GM21367 (cell line): ENCODE measurements around the gene NEK10.
A peak's percentile ranks its signal among the peaks of the same experiment; 100 is the strongest.
"Not testable (repeated sequence)": the region's sequence is repeated elsewhere in the genome, so short reads cannot be mapped to it uniquely, and the experiment has no call there.

Experiments
- ATAC-seq: cut with Tn5 transposase; IDR thresholded peaks from one replicate; pipeline ENCODE4 v1.9.1; 2021; ENCODE audit not compliant: unreplicated experiment

Gene NEK10, protein sequence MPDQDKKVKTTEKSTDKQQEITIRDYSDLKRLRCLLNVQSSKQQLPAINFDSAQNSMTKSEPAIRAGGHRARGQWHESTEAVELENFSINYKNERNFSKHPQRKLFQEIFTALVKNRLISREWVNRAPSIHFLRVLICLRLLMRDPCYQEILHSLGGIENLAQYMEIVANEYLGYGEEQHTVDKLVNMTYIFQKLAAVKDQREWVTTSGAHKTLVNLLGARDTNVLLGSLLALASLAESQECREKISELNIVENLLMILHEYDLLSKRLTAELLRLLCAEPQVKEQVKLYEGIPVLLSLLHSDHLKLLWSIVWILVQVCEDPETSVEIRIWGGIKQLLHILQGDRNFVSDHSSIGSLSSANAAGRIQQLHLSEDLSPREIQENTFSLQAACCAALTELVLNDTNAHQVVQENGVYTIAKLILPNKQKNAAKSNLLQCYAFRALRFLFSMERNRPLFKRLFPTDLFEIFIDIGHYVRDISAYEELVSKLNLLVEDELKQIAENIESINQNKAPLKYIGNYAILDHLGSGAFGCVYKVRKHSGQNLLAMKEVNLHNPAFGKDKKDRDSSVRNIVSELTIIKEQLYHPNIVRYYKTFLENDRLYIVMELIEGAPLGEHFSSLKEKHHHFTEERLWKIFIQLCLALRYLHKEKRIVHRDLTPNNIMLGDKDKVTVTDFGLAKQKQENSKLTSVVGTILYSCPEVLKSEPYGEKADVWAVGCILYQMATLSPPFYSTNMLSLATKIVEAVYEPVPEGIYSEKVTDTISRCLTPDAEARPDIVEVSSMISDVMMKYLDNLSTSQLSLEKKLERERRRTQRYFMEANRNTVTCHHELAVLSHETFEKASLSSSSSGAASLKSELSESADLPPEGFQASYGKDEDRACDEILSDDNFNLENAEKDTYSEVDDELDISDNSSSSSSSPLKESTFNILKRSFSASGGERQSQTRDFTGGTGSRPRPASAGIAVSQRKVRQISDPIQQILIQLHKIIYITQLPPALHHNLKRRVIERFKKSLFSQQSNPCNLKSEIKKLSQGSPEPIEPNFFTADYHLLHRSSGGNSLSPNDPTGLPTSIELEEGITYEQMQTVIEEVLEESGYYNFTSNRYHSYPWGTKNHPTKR

DNA sequence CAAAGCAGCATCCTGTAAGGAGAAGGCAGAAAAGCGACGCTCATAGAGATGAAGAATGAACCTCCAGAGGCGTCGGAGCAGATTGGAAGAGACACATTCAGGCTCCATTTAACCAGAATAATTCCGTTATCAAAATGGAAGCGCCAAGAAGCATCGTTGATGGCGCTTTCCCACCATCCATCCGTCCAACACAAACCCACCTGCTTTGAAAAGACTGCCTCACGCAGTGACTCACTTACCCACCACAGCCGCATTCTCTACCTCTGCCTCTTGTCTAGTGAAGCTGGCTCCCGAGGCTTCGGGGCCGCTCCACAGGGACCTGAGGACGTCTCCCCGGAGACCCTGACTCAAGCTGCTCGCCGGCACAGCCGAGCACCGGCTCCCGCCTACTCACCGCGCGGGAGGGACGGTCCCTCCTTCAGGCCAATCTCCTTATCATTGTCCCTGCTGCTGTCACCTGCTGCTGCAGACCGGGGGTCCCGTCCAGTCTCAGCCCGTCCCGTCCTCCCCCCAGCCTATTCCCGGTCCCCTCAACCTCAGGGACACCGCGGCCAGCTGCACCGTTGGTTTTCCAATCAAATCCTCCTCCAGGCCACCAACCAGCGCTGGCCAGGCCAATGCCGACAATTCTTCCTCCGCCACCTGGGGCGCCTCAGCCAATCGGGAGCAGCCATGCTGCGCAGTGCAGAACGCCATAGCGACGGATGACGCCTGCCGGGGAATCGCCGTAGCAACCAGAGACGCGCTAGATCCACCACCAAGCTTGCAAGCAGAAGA, at the start of gene NEK10:
Gene NEK10, minus strand, starts transcription at position 553 of the 777 bp plus-strand sequence. CDS start 16,501 bp downstream, outside the sequence.
- ATAC-seq: peak; percentile 100

GRCh38 chr3:27415202-27415601, 46.0 kb upstream of the NEK10 start:
- ATAC-seq: no peak

GRCh38 chr3:27392950-27393679, 23.9 kb upstream of the NEK10 start:
- ATAC-seq: peak; percentile 71

DNA sequence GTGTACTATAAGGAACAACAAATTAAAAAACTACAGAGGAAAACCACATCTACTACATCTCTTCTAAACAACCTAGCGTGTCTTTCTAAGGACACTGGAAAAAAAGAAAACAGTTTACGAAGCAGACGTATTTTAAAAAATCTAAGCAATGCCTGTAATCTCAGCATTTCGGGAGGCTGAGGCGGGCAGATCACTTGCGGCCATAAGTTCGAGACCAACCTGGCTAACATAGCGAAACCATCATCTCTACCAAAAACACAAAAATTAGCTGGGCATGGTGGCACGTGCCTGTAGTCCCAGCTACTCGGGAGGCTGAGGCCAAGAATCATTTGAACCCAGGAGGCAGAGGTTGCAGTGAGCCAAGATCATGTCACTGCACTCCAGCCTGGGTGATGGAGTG, 23.2 kb upstream of the NEK10 start:
- ATAC-seq: not testable (repeated sequence)

GRCh38 chr3:27391796-27392195, 22.6 kb upstream of the NEK10 start:
- ATAC-seq: no peak

- no peak for ATAC-seq
These were observed 18.4 kb upstream of the NEK10 start for GRCh38 chr3:27387625-27388024.

GRCh38 chr3:27385504-27385903, 16.3 kb upstream of the NEK10 start:
- ATAC-seq: no peak

- ATAC-seq: no peak
These were observed 15.0 kb upstream of the NEK10 start for GRCh38 chr3:27384191-27384590.

DNA sequence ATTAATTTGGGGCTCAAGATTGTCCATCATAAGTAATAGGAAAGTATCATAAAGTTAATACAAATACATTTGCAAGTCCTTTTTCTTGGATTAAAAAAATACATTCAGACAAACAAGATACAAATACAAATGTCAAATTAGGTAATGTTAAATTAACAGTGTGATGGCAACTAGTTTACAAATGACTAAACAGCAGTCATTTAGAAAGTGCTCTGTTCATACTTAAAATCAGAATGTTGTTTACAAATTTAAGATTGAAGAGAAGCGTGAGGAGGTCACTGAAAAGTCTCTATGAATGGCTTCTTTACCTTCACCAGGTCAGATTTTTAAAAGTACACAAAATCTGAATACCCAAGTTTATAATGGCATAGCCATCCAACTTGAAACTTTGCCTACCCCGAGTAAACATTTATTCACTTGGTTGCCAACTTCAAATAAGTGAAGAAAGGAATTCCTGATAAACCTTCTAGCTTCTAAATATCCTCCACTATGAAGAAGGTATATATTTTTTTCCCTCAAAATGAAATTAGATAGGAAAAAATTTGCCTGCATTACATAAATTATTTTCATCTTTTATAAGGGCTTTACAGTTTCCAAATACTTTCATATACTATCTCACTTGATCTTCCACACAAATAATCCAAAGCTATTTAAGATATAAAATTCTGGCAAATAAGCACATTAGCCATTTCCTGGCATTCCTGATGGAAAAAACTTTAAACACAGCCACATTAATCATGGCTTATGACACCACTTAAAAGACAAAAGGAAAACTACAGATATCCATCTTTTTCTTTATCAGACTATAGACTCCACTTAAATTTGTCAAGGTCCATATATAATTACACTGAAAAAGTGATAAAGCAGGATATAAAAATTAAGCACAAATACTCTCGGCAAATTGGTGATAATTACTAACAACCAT, 11.5 kb upstream of the NEK10 start:
- no peak for ATAC-seq

DNA sequence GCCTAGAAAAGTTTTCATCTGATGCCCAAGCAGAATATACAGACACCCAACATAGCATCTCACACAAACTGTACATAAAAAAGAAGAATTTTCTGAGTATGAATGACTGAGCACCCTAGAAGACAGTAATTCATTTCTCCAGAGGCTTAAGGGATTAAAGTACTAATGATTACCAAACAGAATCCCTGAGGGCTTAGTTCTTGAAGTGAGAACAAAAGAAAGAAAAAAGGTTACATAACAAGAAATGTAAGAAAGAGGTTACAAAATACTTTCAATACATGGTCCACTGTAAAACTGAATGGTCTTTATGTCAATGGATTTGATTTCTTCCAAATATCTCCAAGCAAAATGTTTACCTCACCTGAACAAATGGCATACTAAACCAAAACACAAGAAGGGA, 9.1 kb upstream of the NEK10 start:
- no peak for ATAC-seq

GRCh38 chr3:27376109-27376772, 7.1 kb upstream of the NEK10 start:
- ATAC-seq: no peak

DNA sequence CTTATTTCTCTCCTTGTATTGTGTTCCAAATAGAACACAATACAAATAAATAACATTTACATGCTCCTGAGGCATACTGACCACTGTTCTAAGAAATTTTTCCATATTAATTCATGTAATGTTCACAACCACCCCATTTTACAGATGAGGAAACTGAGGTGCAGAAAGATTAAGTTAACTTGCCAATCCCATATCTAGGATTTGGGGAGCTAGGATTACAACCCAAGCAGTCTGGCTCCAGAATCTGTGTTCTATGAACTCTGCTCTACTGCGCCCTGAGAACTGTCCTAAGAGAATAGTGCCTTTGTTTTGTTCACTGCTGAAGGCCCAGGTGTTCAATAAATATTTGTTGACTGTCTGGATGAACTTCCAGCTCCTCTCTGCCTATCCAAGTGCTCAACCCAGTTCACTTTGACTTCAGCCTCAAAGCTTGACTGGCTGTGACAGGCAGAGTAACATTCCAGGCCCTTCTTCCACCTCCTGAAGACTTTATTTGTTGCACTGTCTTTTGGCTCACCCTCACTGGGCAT, 3.1 kb downstream of the NEK10 start:
- ATAC-seq: no peak

DNA sequence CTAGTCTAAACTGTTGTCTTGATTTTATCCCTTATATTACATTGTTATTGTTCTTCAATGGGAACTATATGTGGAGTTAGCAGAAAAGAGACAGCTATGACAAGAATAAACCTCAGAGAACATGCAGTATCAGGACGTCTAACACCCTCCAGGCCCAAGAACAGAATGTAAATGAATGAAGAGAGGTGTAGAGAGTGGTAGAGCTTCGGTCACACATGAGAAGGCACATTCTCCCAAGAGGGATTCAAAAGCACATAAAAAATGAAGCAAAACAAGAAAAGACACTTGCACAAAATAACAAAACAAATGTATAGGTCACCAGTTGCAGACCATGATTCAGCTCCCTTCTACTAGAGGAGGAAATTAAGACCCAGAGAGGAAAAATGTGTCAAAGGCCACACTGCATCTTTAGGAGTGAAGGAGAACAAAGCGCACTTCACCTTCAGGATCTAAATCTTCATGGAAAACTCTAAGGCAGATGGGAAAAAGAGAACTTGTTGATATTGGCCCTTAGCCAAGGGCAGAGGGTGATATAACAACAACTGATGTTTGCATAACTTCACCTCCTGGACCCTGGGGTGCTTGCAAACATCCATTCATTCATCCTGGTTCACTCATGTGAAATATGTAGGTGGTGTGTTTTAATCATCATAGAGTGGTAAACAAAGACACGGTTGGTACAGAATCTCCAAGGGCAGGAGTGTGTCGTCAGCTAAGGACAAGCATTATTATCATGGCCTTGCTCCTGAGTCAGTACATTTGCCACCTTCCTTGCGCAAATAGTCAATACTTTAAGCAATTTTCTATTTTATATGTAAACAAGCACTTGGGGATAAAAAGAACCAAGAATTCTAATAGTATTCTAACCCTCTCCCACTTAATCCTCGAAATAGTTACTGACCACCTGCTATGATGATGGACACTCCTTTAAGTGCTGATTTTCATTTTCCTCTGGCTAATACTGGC, 8.8 kb downstream of the NEK10 start:
- ATAC-seq: peak; percentile 55

DNA sequence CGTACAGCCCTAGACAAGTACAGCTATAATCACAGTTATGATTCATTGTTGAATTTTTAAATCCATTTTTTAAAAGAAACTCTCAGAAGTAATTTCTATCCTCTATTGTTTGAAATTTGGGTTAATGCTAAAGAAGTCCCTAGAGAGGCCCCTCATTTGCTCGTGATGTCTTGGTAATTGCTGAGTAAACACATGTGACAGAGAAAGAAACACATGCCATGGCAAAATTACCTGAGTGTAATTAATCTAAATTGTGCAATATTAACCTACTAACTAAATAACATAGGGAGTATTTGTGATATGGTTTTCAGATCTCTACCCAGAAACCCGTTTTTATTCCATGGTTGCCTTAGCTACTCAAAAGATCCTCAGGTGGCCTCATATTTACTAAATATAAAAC, 10.8 kb downstream of the NEK10 start:
- no peak for ATAC-seq

DNA sequence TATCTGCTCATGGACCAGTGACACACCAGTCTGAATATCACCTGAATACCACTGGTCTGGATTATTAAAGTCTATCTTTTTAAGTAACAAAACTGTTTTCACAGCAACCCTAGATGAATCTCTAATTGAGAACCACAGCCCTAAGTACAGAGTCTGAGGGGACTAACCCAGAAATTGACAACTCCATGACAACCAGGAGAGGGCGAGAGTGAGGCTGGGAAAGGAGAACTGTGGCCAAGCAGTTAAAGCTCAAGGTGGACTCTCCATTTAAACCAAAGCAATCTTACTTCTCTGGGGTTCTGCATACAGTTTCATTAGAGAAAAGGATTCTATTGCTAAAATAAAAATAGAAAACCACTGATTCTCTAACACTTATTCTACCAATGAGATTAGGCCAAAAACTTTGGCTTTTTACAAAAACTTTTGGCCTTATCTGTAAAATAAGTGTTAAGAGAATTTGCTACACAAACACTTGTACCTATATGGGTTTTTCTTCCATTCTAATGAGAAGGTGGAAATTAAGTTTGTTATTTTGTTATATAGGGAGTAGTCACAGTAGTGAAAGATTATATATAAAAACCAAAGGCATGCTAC, 11.4 kb downstream of the NEK10 start:
- peak; percentile 87 for ATAC-seq

GRCh38 chr3:27356976-27357375, 12.2 kb downstream of the NEK10 start:
- ATAC-seq: no peak
